NCI-H748 (cell line): ENCODE measurements around the gene UNC119.

Experiments used
- DNase-seq: peaks from one replicate; lab custom pipeline; 2025; ENCODE audit not compliant: unreplicated experiment; lab: John Stamatoyannopoulos, UW

The UNC119 gene

DNA sequence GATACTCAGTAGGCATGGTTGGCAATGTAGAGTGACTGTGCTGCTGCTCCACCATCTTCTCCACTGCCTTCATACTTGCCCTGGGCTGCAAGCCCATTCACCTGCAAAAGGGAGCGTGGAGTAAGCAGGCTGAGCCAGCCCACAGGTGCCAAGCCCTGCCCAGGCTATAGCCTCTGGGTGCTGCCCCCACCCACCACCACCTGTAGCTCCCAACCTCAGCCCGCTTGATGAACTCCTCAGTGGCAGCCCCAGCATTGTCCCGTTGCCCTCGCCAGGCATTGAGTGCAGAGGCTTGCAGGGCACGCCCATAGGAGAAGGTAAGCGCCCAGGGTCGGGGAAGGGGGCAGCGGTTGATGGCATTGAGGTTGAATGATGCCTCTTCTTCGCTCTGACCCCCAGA is 21.1 kb upstream of the UNC119 start:
- DNase-seq, result no peak

- DNase-seq, result no peak
Observed at GRCh38 chr17:28573040-28573380, 20.6 kb upstream of the UNC119 start.

- DNase-seq, result peak; percentile 15
Observed at GRCh38 chr17:28572259-28573039, 20.0 kb upstream of the UNC119 start.

GRCh38 chr17:28571361-28572122 is 19.1 kb upstream of the UNC119 start, which contains the start of gene PIGS:
TSS of gene PIGS (minus strand) at chr17:28571524. CDS start at chr17:28571496, 28 bp downstream.
- peak; percentile 97 for DNase-seq

DNA sequence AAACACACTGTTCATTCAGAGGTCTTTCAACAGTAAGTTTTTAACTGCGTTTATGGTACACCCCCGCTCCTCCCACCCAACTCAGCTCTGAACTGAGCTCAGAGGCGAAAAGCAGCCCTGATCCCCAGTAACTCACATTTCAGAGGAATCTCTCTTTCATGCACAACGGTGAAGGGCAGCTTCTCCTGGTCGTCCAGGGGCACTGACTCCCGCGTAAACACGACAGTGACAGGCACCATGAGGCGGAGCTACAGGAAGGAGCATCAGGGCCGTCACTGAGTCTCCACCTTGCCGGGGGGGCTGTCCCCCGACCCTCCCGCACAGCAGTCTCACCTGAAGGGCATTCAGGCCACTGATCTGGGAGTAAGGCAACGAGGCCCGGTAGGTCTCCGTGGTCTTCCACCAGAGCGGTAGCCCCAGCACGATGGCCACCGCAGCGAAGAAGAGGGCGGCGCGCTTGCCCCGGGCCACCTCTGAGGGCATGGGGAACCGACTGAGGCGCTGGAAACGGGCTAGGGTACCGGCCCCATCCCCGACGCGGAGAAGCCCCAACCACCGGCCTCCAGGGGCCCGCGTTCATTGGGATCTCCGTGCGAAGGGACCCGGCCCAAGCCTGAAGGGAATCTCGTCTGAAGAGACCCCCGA is 18.4 kb upstream of the UNC119 start:
- DNase-seq, result peak; percentile 85

DNA sequence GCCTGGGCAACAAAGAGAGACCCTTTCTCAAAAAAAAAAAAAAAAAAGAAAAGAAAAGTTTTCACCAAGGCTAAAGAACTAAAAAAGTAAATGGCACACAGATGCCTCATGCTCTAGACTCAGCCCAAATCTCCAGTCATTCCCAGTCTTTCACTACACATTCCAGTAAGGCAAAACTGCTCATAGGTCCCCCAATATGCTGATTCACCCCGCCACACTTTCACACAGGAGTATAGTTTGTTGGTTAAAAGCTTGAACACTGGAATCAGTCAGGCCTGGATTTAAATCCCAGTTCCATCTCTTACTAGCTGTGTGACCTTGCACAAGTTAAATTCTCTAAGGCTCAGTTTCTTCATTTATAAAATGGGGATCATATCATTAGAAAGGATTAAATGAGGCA is 17.0 kb upstream of the UNC119 start:
- no peak for DNase-seq

DNA sequence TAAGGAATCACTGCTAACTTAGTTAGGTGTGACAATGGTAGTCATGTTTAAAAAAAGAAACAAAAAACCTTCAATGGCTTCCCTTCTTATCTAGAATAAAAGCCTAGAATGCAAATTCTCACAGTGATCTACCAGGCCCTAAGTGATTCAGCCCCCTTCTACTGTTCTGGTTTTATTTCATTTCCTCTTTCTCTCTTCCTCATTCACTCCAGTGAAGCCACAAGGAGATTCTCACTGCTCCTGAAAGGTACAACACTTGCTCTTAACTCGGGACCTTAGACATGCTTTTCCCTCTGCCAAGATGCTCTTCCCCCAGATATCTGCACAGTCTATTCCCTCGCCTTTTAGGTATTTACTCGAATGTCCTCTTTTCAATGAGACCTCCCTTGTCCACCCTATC is 15.2 kb upstream of the UNC119 start:
- DNase-seq, result no peak

DNA sequence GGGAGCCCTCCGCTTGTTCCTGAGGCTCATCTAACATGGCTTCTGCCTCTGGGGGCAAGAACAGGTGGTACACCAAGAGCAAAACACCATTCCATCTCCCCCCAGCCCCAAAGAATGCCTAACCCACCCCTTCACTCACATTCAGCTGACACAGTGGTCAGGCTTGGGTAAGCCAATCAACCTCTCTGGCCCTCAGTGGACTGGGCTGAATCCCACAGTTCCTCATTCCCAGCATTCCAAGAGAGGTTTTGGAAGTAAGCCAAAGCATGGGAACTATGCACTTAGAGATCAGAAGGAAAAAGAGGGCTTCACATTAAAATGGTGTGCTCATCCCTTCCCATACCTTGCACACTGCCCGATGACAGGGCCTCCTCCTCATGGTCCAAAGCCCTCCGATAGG is 11.1 kb upstream of the UNC119 start:
- no peak for DNase-seq

DNA sequence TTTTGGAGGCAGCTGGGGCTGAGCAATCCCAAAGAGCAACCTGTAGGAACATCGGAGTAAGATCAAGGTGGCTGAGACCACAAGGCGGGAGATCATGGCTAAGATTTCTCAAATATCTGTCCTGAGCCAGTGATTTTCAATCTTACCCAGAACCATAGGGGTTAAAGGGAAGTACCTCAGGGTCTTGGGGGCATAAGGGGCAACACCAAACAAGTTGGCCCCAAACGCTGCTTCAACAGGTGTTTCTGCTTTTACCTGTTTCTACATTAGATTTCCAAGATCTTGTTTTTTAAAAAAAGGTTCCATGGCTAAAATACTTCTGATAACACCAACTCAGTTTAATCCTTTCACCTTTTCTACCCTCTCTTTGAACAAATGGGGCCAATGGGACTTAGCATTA is 2.6 kb upstream of the UNC119 start:
- no peak for DNase-seq

- no peak for DNase-seq
Observed at GRCh38 chr17:28554565-28554964, 2.1 kb upstream of the UNC119 start.

GRCh38 chr17:28553000-28553505 is 629 bp upstream of the UNC119 start:
- no peak for DNase-seq

DNA sequence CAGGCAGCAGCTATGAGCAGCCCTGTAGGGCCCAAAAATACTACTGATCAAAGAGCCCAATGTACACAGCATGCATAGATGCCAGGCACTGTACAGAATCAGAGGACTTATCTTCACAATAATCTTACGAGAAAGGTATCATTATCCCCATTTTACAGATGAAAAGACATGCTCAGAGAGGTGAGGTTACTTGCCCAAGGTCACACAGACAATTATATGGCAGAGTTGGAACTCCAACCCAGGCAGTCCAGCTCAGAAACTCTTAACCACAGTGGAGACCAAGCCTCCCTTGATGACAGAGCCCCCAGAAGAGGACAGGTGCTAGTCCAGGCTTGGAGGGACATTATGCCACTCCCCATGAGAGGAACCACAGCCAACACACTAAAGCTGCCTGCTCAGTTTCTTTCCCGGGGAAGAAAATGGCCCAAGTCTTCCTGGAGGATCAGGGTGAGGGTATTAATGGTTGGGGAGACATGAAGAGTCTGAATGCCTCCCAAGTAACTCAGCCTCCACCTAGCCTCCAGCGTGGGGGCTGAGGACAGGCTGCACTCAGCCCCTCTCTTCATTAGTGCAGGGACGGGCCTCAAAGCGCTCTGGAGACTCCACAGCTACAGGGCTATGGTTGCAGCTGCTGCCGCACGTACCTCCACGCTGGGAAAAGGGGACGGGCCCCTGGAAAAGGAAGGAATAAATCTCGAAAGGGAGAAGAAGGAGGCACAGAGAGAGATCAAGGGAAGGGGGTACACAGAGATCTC is 826 bp downstream of the UNC119 start:
- DNase-seq, result peak; percentile 59

- no peak for DNase-seq
Observed at GRCh38 chr17:28550858-28551257, 1.6 kb downstream of the UNC119 start.

DNA sequence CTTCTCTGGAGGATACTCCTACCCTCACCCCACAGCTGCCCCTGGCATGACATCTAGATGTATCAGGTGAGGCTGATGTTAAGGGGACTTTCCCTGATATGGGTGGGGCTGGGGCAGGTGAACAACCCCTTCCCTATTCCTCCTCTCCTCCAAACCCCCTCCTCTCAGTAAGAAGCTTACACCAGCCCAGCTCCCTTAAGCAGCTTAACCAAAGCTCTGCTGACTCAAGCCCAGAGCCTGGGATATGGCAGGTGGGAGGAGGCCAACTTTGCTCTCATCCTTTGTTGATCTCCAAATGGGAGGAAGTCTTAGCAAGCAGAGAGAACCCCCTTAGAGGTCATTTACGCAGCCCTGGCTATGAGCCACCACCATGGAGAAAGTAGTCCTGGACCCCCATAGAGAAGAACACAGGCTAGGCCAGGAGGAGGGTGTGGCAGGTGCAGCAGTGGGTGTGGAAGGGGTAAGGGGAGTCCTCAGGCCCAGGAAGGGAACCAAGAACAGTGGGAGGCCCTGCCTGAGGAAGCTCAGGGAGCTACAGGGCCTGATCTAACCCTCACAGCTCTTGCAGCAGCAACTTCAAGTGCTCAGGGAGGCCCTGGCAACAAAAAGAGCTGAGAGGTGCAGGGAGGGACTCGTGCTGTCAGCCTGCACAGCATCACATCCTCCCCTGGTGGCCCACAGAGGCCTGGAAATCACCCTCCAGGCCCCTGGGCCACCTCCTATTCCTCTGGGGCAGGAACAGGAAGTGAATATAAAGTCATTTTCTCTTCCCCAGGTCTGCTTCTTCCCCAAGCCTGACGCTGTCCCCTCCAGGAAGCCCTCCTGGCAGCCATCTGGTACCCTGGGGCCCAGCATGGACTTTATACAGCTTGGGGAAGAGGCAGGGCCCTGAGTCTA is 2.9 kb downstream of the UNC119 start:
- no peak for DNase-seq

DNA sequence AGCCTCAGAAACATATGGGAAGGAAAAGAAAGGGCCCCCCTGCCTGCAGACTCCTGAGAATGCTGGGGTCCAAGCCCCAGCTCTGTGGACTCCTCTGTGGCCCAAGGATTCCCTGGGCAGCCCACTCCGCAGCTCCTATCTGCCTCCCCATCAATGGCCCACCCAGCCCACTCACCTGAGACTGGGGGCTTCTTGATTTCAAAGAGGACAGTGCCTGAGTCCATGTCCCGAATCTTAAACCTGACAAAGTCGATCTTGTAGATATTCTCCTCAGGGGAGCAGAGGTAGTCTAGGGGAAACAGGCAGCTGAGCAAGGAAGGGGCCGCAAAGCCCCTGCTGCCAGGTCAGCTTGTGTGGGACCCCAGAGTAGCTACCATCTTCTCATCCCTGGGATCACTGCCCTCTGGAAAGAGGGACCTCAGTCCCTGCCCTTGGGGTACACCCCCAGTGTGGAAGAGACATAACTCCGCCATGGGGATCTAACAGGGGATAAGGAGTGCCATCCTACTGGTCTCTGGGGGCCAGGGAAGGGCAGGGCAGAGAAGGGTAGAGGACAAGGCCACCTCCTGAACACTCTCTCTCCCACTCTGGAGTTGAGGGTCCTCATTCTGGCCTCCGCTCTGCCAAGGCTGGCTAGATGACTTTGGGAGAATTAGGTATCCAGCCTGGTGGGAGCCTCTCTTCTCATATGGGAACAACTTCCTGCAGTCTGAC is 3.9 kb downstream of the UNC119 start:
- no peak for DNase-seq

- DNase-seq, result peak; percentile 72
Observed at GRCh38 chr17:28547623-28548416, 4.6 kb downstream of the UNC119 start.

- no peak for DNase-seq
Observed at GRCh38 chr17:28547096-28547622, 5.3 kb downstream of the UNC119 start.

GRCh38 chr17:28545787-28546415 is 6.5 kb downstream of the UNC119 start:
- DNase-seq, result no peak
